EH (cell line): ENCODE results near the gene MED17.

ENCODE experiments used
- DNase-seq: peaks from one replicate; pipeline ENCODE4 v3.0.0-alpha.2; 2015; ENCODE audit warnings: low read depth

Gene MED17

DNA sequence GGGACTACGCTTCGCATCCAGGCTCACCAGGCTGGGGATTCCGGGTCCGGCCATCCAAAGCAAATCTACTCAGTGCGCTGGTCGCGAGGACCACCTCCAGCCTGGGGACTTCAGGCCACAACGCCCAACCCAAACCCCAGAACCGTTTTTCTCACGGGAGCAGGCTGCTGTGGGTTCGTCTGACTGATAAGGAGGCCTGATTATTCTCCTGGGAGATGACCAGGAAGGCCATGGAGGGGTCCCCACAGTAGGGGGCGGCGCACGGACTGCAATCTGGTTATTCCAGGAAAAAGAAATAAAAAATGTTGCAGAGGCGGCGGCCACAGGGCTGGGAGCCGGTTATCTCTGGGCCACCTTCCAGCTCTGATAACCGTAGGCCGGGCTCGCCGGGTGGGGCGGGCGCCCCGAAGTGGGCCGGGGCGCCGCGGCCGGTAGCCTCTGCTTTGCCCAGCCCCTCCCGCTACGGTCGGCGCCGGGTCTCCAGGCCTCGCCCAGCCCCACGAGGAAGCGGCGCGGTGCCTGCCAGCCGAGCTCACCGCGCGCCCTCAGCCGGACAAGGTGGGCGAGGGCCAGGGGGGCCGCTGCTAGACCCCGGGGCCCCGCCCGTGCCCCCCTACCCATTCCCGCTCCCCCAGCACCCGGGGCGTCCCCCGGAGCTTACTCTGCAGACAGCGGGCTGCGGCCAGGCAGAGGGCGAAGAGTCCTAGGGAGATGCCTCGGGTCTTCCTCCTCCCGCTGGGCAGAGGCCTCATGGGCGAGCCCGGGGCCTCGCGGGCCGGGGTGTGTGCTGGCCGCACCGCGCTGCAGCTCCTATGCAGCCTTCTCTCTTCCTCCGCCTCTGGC lies 65.9 kb downstream of the MED17 start:
- peak; percentile 51 for DNase-seq

DNA sequence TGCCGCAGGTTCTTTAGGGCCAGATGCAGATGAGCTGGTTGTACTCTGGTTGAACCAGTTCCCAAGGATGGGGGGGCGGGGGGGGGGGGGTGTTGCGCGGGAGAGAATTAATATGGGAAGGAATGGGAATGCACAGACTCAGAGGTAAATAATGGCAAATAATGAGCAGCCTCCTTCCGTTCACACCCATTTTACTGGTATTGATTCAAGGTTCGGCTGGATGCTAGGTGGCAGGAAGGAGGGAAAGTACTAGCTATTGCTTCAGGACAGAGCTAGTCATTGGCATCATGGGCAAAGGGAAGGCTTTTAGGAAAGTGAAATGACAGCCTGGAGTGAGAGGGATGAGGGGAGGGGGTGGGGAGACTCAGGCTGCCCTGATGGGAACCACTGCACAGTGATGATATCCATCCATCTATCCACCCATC lies 66.5 kb downstream of the MED17 start, which contains the start of gene VSTM5:
Gene VSTM5 (minus strand): TSS at position 25 of the 425 bp plus-strand sequence. CDS start 116 bp downstream, outside the sequence.
- DNase-seq, result no peak

DNA sequence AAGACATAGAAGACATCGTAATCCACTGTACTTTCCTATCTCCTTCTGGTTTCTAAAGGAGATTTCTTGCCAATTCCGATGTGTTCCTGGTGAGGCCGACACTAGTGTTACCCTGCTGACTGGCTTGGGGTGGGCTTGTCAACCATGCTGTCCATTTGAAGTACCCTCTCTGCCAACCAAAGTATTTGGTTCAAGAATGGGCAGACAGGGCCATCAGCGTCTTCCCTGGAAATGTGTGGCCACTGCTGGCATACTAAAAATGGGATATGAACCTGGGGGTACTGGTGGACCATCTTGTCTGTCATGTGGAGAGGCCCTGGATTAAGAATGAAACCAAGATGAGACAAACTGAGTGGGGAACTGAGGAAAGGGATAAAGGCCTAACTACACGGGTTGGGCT lies 68.2 kb downstream of the MED17 start:
- DNase-seq, result no peak

DNA sequence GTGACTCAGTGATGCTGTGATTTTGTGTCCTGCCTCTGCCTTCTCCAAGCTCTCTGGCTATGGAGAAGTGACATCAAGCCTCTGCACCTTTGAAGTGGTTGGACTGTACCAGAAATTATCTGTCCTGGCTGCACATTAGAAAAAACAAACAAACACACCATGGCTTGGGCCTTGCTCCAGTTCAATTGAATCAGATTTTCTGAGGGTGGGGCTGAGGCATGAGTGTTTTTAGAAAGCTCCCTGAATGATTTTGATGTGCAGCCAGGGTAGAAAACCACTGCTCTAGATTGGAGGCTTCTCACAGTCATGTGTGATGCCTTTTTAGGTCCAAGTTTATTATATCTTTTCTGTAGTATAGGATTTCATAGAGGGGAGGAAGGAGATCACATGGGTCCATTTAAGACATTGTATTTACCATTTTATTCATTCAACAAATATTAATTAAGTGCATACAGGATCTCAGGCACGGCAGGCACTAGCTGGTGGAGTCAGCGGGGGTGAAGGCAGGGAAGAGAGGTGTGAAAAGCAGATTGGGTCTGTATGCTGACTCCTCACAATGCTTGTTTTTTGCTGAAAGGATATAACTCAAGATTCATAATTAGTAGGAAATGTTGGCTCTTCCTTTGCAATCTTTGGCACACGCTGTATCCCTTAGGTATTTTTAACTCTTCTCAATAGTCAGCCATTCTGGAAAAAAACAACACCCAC lies 73.5 kb downstream of the MED17 start:
- peak; percentile 21 for DNase-seq

DNA sequence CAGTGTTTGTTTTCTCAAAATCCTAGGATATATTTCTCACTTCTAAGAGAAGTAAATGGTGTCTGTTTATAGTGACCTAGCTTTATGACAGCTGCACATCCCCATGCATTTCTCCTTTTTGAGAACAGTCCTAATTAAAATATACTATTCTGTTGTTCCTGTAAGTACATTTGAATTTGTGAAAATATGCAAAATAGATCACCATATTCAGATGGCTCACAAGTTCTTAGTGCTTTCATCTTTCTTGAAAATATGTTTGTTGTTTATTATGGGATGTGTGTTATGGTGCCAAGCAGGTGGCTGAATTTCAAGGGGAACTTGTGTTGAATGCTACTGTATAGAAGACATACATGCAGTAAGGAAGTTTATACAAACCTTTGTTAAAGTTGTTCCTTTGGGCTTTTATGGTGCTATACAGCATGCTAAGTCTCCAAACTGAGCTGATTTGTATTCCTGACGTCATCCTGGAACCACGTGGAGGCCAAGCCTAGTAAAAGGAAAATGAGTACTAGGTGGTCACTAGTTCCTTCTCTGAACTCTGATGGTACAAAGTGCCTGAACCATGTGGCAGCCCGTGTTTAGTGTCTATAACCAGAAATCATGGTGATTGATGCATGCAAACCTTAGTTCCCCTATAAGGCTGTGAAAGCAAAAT lies 74.2 kb downstream of the MED17 start:
- DNase-seq, result no peak

DNA sequence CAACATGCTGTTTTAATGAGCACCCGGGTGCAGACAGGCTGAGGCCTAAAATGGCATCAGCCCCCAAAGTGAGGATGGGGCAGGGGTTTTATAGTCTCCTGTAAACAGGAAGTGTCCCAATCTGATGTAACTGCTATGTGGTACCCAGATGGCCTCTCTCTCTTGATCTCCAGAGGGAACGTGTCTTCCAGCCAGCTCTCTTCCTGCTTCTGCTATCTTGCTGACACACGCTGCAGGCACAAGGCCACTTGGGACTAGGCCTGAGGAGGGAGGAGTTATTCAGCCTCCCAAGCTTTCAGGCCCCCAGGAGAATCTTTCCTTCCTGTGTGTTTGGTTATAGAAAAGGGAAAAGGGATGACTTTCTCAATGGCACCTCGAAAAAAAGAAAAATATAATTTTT lies 77.7 kb downstream of the MED17 start:
- peak; percentile 28 for DNase-seq
